EL (cell line): ENCODE results near the gene CCDC196.
A peak's percentile ranks its signal among the peaks of the same experiment; 100 is the strongest.

Source experiments
- DNase-seq: peaks from one replicate; pipeline ENCODE4 v3.0.0-alpha.2; 2016

The CCDC196 gene

GRCh38 chr14:66485910-66486421, at the start of gene CCDC196:
TSS of gene CCDC196 (plus strand) at chr14:66486371. CDS start at chr14:66486503, 132 bp downstream.
- DNase-seq = no peak

- DNase-seq = no peak
Observed at GRCh38 chr14:66440801-66441200, 45.4 kb upstream of the CCDC196 start.

- peak; percentile 3 for DNase-seq
Observed at GRCh38 chr14:66442953-66443571, 43.1 kb upstream of the CCDC196 start.

GRCh38 chr14:66443785-66444184, 42.4 kb upstream of the CCDC196 start:
- no peak for DNase-seq

GRCh38 chr14:66444271-66444927, 41.8 kb upstream of the CCDC196 start:
- no peak for DNase-seq

- no peak for DNase-seq
Observed at GRCh38 chr14:66445936-66446335, 40.2 kb upstream of the CCDC196 start.

GRCh38 chr14:66453469-66453868, 32.7 kb upstream of the CCDC196 start:
- DNase-seq = no peak

- DNase-seq = no peak
Observed at GRCh38 chr14:66459603-66460002, 26.6 kb upstream of the CCDC196 start.

GRCh38 chr14:66464261-66464660, 21.9 kb upstream of the CCDC196 start:
- no peak for DNase-seq

GRCh38 chr14:66468778-66469367, 17.3 kb upstream of the CCDC196 start:
- no peak for DNase-seq

- no peak for DNase-seq
Observed at GRCh38 chr14:66471584-66471983, 14.6 kb upstream of the CCDC196 start.

GRCh38 chr14:66472251-66472650, 13.9 kb upstream of the CCDC196 start:
- no peak for DNase-seq

GRCh38 chr14:66473223-66473622, 12.9 kb upstream of the CCDC196 start:
- DNase-seq = no peak

- DNase-seq = peak; percentile 62
Observed at GRCh38 chr14:66476964-66477363, 9.2 kb upstream of the CCDC196 start.

- DNase-seq = no peak
Observed at GRCh38 chr14:66477567-66477966, 8.6 kb upstream of the CCDC196 start.

GRCh38 chr14:66482873-66483272, 3.3 kb upstream of the CCDC196 start:
- no peak for DNase-seq

- DNase-seq = no peak
Observed at GRCh38 chr14:66483322-66483721, 2.8 kb upstream of the CCDC196 start.

GRCh38 chr14:66485029-66485428, 1.1 kb upstream of the CCDC196 start:
- no peak for DNase-seq

GRCh38 chr14:66487164-66487563, 993 bp downstream of the CCDC196 start:
- no peak for DNase-seq

- DNase-seq = no peak
Observed at GRCh38 chr14:66490143-66491111, 4.3 kb downstream of the CCDC196 start.

GRCh38 chr14:66493750-66494149, 7.6 kb downstream of the CCDC196 start:
- DNase-seq = no peak

- peak; percentile 70 for DNase-seq
Observed at GRCh38 chr14:66495218-66496098, 9.3 kb downstream of the CCDC196 start.
